Activated CD4-positive, alpha-beta T cell treated with anti-CD3 and anti-CD28 coated beads, Interleukin-2, amount 50 U/mL, for 16 hours (primary cell): ENCODE measurements around the gene TENM4.

Experiments
- DNase-seq: peaks from one replicate; pipeline ENCODE4 v3.0.0-alpha.2; 2020

The TENM4 gene

GRCh38 chr11:79287952-79288351 is 152.9 kb downstream of the TENM4 start:
- DNase-seq = no peak

GRCh38 chr11:79285756-79286155 is 155.1 kb downstream of the TENM4 start:
- DNase-seq = no peak

GRCh38 chr11:79276736-79277325 is 164.0 kb downstream of the TENM4 start:
- no peak for DNase-seq

GRCh38 chr11:79274636-79275331 is 166.0 kb downstream of the TENM4 start:
- no peak for DNase-seq

GRCh38 chr11:79273781-79274180 is 167.0 kb downstream of the TENM4 start:
- DNase-seq = no peak

- no peak for DNase-seq
These were observed 171.1 kb downstream of the TENM4 start for GRCh38 chr11:79269611-79270307.

- no peak for DNase-seq
These were observed 174.4 kb downstream of the TENM4 start for GRCh38 chr11:79266396-79266795.

GRCh38 chr11:79265756-79266322 is 175.0 kb downstream of the TENM4 start:
- DNase-seq = no peak

- DNase-seq = no peak
These were observed 176.5 kb downstream of the TENM4 start for GRCh38 chr11:79264284-79264683.

GRCh38 chr11:79263001-79263400 is 177.8 kb downstream of the TENM4 start:
- no peak for DNase-seq

- DNase-seq = no peak
These were observed 178.6 kb downstream of the TENM4 start for GRCh38 chr11:79262221-79262620.

- no peak for DNase-seq
These were observed 179.1 kb downstream of the TENM4 start for GRCh38 chr11:79261684-79262083.

GRCh38 chr11:79259800-79260199 is 181.0 kb downstream of the TENM4 start:
- DNase-seq = no peak

GRCh38 chr11:79258576-79258975 is 182.3 kb downstream of the TENM4 start:
- DNase-seq = no peak

GRCh38 chr11:79255965-79256364 is 184.9 kb downstream of the TENM4 start:
- DNase-seq = no peak

- DNase-seq = no peak
These were observed 187.6 kb downstream of the TENM4 start for GRCh38 chr11:79253280-79253679.

GRCh38 chr11:79249295-79249993 is 191.4 kb downstream of the TENM4 start:
- no peak for DNase-seq

- DNase-seq = no peak
These were observed 196.0 kb downstream of the TENM4 start for GRCh38 chr11:79244798-79245197.

- DNase-seq = no peak
These were observed 196.5 kb downstream of the TENM4 start for GRCh38 chr11:79244241-79244772.

- DNase-seq = no peak
These were observed 197.2 kb downstream of the TENM4 start for GRCh38 chr11:79243422-79244210.

GRCh38 chr11:79242616-79243015 is 198.2 kb downstream of the TENM4 start:
- DNase-seq = no peak

- no peak for DNase-seq
These were observed 199.0 kb downstream of the TENM4 start for GRCh38 chr11:79241852-79242241.
